ENCODE measurements around the gene ZSCAN32.

ZSCAN32 gene

DNA sequence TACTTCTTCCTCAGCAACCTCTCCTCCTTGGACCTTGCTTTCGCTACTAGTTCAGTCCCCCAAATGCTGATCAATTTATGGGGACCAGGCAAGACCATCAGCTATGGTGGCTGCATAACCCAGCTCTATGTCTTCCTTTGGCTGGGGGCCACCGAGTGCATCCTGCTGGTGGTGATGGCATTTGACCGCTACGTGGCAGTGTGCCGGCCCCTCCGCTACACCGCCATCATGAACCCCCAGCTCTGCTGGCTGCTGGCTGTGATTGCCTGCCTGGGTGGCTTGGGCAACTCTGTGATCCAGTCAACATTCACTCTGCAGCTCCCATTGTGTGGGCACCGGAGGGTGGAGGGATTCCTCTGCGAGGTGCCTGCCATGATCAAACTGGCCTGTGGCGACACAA lies 44.7 kb downstream of the ZSCAN32 start:
- DNase-seq (ENCODE audit: low read depth in 2 of 2) = no peak

DNA sequence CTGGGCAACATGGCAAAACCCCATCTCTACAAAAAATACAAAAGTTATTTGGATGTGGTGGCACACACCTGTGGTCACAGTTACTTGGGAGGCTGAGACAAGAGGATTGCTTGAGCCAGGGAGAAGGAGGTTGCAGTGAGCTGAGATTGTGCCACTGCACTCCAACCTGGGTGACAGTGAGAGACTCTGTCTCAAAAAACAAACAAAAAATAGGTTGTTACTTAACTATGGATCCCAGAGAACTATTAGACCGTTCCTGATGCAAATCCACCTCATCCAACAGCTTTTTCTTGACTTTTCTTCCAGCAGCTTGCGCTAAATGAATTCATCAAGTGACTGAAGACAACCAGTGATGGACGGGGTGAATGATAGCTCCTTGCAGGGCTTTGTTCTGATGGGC lies 45.2 kb downstream of the ZSCAN32 start, which contains the start of gene OR2C1:
OR2C1 (plus strand) TSS at position 301 of the 400 bp plus-strand sequence; CDS start at position 353, 52 bp downstream.
- DNase-seq (ENCODE audit: low read depth in 2 of 2) = no peak

DNA sequence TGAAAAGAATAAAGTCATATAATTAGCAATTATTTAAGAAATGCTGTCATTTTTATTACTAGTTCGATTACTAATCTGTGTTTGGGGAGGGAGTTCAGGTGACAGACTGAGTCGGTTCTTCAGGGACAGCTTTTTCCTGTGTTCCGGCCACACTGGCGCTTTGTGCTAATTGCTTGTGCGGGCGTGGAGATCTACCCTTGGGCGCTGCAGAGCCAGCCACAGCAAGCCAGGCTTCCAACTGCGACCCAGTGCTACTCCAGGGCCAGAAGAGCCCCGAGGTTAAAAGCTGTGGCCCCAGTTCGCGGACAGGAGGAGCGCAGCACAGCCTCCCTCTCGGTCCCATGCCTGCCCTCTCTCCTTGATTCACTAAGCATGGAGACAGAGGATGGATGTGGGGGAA lies 51.6 kb downstream of the ZSCAN32 start:
- DNase-seq (ENCODE audit: low read depth in 2 of 2) = no peak

GRCh38 chr16:3348547-3349167 lies 52.1 kb downstream of the ZSCAN32 start:
- no peak for DNase-seq (ENCODE audit: low read depth in 2 of 2)

- no peak for DNase-seq (ENCODE audit: low read depth in 2 of 2)
These were observed 53.2 kb downstream of the ZSCAN32 start for GRCh38 chr16:3347586-3347985.

DNA sequence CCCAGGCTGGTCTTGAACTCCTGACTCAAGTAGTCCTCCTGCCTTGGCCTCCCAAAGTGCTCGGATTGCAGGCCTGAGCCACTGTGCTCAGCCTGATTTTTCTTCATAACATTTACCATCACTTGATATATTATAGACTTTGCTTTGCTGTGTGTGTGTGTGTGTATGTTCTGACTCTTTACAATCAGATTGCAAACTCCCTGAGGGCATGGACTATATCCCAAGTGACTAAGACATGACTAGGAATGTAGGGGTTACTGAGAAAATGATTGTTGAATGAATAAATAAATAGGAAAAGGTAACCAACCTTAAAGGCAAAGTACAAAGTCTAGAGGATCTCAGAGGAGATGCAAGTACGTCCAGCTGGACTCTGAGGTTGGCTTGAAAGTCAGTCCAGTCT lies 54.8 kb downstream of the ZSCAN32 start:
- no peak for DNase-seq (ENCODE audit: low read depth in 2 of 2)
